Inferior parietal cortex (tissue), 1 donor: Measurements from ENCODE around the gene PLLP.

Experiments used
- DNase-seq: peaks from one replicate; pipeline ENCODE4 v3.0.0-alpha.2; 2016; ENCODE audit errors: extremely low spot score

PLLP gene

GRCh38 chr16:57225978-57226377, 58.5 kb downstream of the PLLP start:
- no peak for DNase-seq

GRCh38 chr16:57224651-57225335, 59.7 kb downstream of the PLLP start:
- no peak for DNase-seq

- DNase-seq, result no peak
Observed at GRCh38 chr16:57223057-57223456, 61.4 kb downstream of the PLLP start.

GRCh38 chr16:57216968-57217367, 67.5 kb downstream of the PLLP start:
- DNase-seq, result no peak

GRCh38 chr16:57213462-57213861, 71.0 kb downstream of the PLLP start:
- no peak for DNase-seq

GRCh38 chr16:57209780-57210179, 74.7 kb downstream of the PLLP start:
- DNase-seq, result no peak

GRCh38 chr16:57208926-57209325, 75.5 kb downstream of the PLLP start:
- no peak for DNase-seq
